Stimulated activated CD8-positive, alpha-beta memory T cell treated with anti-CD3 and anti-CD28 coated beads, Interleukin-4, amount 100 ng/mL, for 1 hour (primary cell): Measurements from ENCODE around the gene REEP3.
A peak's percentile ranks its signal among the peaks of the same experiment; 100 is the strongest.
"Not testable (repeated sequence)": the region's sequence is repeated elsewhere in the genome, so short reads cannot be mapped to it uniquely, and the experiment has no call there.

ENCODE experiments used
- DNase-seq, 2 donors: peaks; one replicate each; pipeline ENCODE4 v3.0.0-alpha.2; 2020; ENCODE audit warnings: low read depth in 2 of 2, low spot score in 1 of 2

The REEP3 gene

GRCh38 chr10:63547628-63548360 lies 26.6 kb downstream of the REEP3 start:
- no peak for DNase-seq

GRCh38 chr10:63548860-63549259 lies 27.7 kb downstream of the REEP3 start:
- no peak for DNase-seq

GRCh38 chr10:63549810-63550209 lies 28.6 kb downstream of the REEP3 start:
- no peak for DNase-seq

- DNase-seq, result no peak
These were observed 31.8 kb downstream of the REEP3 start for GRCh38 chr10:63553031-63553430.

GRCh38 chr10:63553473-63553872 lies 32.3 kb downstream of the REEP3 start:
- DNase-seq, result no peak

- peak; percentile 9 to 11 for DNase-seq
These were observed 33.5 kb downstream of the REEP3 start for GRCh38 chr10:63554657-63555056.

- DNase-seq, result no peak
These were observed 34.1 kb downstream of the REEP3 start for GRCh38 chr10:63555330-63555729.

- no peak for DNase-seq
These were observed 37.1 kb downstream of the REEP3 start for GRCh38 chr10:63558132-63558784.

GRCh38 chr10:63561341-63561740 lies 40.1 kb downstream of the REEP3 start:
- no peak for DNase-seq

- DNase-seq, result no peak
These were observed 41.2 kb downstream of the REEP3 start for GRCh38 chr10:63562391-63562790.

GRCh38 chr10:63562857-63563256 lies 41.7 kb downstream of the REEP3 start:
- DNase-seq, result no peak

- no peak for DNase-seq
These were observed 42.4 kb downstream of the REEP3 start for GRCh38 chr10:63563623-63564022.

- DNase-seq, result not testable (repeated sequence)
These were observed 43.5 kb downstream of the REEP3 start for GRCh38 chr10:63564731-63565130.

- DNase-seq, result no peak
These were observed 52.0 kb downstream of the REEP3 start for GRCh38 chr10:63573068-63573697.

GRCh38 chr10:63574011-63574410 lies 52.8 kb downstream of the REEP3 start:
- DNase-seq, result no peak

- DNase-seq, result no peak
These were observed 55.3 kb downstream of the REEP3 start for GRCh38 chr10:63576501-63576900.

GRCh38 chr10:63578501-63578900 lies 57.3 kb downstream of the REEP3 start:
- DNase-seq, result no peak

GRCh38 chr10:63579371-63580014 lies 58.3 kb downstream of the REEP3 start:
- no peak for DNase-seq

- DNase-seq, result no peak
These were observed 61.5 kb downstream of the REEP3 start for GRCh38 chr10:63582690-63583089.

- no peak for DNase-seq
These were observed 62.2 kb downstream of the REEP3 start for GRCh38 chr10:63583397-63583796.

GRCh38 chr10:63583909-63584724 lies 62.9 kb downstream of the REEP3 start:
- no peak for DNase-seq
